Prostate gland (tissue), 2 donors: ENCODE data around the gene TBC1D22A. TPM values are rescaled to one million over a fixed set of nuclear protein-coding genes. Genes with fewer than 3 reads are reported as not detected.

ENCODE experiments used
- DNase-seq: peaks from one replicate; pipeline ENCODE4 v3.0.0-alpha.2; 2019; ENCODE audit warnings: low spot score
- H3K27ac ChIP-seq, 2 donors: fragments of 200-600 bp; sonication (generic); 2 replicates each; pipeline ENCODE4 v1.5.1; 2017 to 2019
- H3K27me3 ChIP-seq: fragments of 200-600 bp; sonication (generic); replicated peaks from 2 replicates; pipeline ENCODE4 v1.5.1; 2019; ENCODE audit not compliant: insufficient read depth
- H3K36me3 ChIP-seq, 2 donors: fragments of 200-600 bp; sonication (generic); 1 replicate in 1 of 2; 2 replicates in 1 of 2; pipeline versions ENCODE4 v1.5.1 to v1.8.1; 2017 to 2019
- H3K4me1 ChIP-seq: fragments of 200-600 bp; sonication (generic); replicated peaks from 2 replicates; pipeline ENCODE4 v1.5.1; 2019
- H3K4me3 ChIP-seq, 2 donors: fragments of 200-600 bp; sonication (generic); 2 replicates each; pipeline ENCODE4 v1.5.1; 2017 to 2019
- H3K9me3 ChIP-seq: fragments of 200-600 bp; sonication (generic); 2 replicates; pipeline ENCODE4 v1.5.1; 2017
- POLR2A ChIP-seq: fragments of 450-650 bp; IDR thresholded peaks from one replicate; pipeline ENCODE4 v1.6.1; 2016; ENCODE audit warnings: antibody characterized with exemption, mild to moderate bottlenecking
- POLR2AphosphoS5 ChIP-seq: sonication (generic); formaldehyde crosslinking; IDR thresholded peaks from one replicate; pipeline ENCODE4 v1.6.1; 2017; ENCODE audit warnings: antibody characterized with exemption
- WGBS: methylation state at CpG from one replicate; pipeline ENCODE4 v1.1.5; 2018; 5-methylcytosine and 5-hydroxymethylcytosine counted together
- intact Hi-C: fragments of 100-400 bp; cut with DNase I; formaldehyde crosslinking; loops from one replicate; pipeline ENCODE4 v1.14.2; 2022
- total RNA-seq, 2 donors: library from RNA; depleted of rRNA; stranded (reverse); fragments of >200 nt; gene quantifications; one replicate each; pipeline ENCODE4 v1.1.0, GENCODE V29; 2016
- TF ChIP-seq, protein P1 (sequence below), 4 experiments: fragments of 200-600 bp in 2 of 4; fragments of 450-650 bp in 2 of 4; sonication (generic) in 2 of 4; IDR thresholded peaks; 1 replicate in 3 of 4; 2 replicates in 1 of 4; pipeline ENCODE4 v1.5.1; 2016 to 2019; ENCODE audit warnings: antibody characterized with exemption in 4 of 4, mild to moderate bottlenecking in 2 of 4, moderate library complexity in 2 of 4

TBC1D22A gene
- total RNA-seq, 2 donors from 2014 or later, result 16.0 to 30.7 TPM

DNA sequence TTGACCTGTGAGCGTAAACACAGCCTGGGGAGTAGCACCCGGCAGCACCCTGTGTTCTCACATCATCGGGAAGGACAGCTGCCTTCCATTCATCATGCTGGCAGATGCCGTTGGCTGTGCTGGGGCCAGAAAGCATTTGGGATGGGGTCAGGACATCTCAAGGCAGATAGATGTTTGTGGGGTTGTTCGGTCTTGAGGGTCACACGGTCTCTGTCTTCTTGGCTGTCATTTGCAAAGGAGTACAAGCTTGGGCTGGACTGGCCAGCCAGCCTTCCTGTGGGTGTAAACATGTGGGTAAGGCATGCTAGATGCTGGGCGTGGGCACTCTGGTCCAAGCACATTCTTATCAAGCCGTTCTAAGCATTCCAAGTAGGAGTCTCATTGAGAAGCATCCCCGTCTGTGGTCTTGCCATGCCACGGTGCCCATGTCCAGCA is 81.4 kb downstream of the TBC1D22A start:
- TF ChIP-seq POLR2A, result no peak
- no peak for TF ChIP-seq POLR2AphosphoS5
- TF ChIP-seq, protein P1, sequence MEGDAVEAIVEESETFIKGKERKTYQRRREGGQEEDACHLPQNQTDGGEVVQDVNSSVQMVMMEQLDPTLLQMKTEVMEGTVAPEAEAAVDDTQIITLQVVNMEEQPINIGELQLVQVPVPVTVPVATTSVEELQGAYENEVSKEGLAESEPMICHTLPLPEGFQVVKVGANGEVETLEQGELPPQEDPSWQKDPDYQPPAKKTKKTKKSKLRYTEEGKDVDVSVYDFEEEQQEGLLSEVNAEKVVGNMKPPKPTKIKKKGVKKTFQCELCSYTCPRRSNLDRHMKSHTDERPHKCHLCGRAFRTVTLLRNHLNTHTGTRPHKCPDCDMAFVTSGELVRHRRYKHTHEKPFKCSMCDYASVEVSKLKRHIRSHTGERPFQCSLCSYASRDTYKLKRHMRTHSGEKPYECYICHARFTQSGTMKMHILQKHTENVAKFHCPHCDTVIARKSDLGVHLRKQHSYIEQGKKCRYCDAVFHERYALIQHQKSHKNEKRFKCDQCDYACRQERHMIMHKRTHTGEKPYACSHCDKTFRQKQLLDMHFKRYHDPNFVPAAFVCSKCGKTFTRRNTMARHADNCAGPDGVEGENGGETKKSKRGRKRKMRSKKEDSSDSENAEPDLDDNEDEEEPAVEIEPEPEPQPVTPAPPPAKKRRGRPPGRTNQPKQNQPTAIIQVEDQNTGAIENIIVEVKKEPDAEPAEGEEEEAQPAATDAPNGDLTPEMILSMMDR (IDR thresholded peaks at IDR 0.05), result no peak
- Histone ChIP-seq H3K9me3 (no peaks in the 10 kb centered on the region), H3K4me1 (no peaks in the 10 kb centered on the region), H3K36me3 (no peaks in the 10 kb centered on the region), H3K27me3 (no peaks in the 10 kb centered on the region), H3K27ac (no peak overlapping the region), H3K4me3 (no peak overlapping the region)
- intact Hi-C loops, result loop anchor here (10.0 kb wide), 1 partner anchor 731 kb away; no protein-coding TSS in a partner anchor
- no peak for DNase-seq
- WGBS, result 86% methylated on average over 10 of the region's 10 CpGs

DNA sequence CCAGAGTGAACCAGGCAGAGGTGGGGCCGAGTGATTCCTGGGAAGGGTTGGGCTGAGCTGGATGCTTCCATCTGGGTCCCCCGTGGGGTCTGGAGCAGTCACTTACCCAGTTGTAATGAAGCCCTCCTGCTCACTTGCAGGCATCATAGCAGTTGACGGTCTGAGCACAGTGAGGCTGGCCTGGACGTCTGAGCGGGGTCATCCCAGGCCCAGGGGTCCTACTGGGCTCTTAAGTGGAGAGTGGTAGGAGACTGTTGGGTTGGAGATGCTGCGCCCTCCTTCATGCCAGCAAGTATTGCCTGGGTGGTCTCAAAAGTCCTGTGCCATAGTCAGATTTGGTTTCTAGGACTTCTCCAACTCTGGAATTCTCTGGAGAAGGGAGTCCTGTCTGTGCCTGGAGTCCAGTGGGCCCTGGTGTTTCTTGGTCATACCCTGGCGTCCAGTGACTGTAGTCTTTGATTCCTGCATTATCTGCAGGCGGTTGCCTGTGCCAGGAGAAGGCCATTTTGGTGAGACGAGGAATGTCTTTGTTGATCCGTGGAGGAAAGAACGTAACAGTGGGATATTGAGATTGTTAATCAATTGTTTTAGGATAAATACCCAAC is 82.3 kb downstream of the TBC1D22A start:
- intact Hi-C loops, result loop anchor here (10.0 kb wide), 1 partner anchor 730 kb away; no protein-coding TSS in a partner anchor
- no peaks in the 10 kb centered on the region for H3K27me3 ChIP-seq
- no peaks in the 10 kb centered on the region for H3K4me1 ChIP-seq
- no peaks in the 10 kb centered on the region for H3K9me3 ChIP-seq
- H3K27ac ChIP-seq, result no peak overlapping the region
- 91% methylated on average over 11 of the region's 11 CpGs for WGBS
- no peak overlapping the region for H3K4me3 ChIP-seq
- no peaks in the 10 kb centered on the region for H3K36me3 ChIP-seq
- no peak for DNase-seq
- TF ChIP-seq, protein P1 (IDR thresholded peaks at IDR 0.05), result no peak
- no peak for TF ChIP-seq POLR2AphosphoS5
- no peak for TF ChIP-seq POLR2A

DNA sequence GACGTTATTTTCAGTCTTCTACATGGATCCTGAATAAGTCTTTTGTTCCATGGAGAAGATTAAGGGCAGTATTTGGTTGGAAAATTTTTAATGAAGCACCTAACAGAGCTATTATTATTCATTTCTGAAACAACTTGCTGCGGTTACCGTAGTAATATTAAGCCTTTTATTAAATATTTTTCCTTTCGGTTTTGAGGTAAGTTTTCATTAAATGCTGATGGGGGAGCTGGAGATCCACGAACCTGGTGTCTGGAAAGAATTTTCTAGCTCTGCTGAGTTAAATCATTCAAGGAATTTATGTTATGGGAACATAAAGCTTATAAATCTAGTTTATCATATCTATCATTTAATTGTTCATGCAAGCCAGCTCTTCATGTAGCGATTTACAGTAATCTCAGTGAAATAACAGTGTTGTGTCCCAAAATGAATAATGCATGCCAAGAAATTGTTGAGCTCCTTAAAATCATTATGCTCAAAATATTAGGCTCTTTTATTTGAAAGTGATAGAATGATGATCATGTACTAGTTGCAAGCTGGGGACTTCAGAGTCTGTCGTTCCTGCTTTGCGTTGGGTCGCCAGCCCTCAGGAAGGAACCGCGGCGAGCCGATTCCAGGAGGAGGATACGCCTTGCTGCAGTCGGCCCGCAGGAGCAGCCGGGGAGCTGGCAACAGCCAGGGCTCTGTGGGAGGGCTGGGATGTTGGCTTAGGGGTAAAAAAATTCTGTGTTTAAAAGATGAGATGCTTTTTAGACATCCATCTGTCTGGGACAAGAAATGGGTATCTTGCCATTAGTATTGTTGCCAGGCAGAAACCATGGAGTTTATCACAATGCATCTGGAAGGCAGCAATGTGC is 83.1 kb downstream of the TBC1D22A start:
- TF ChIP-seq, protein P1 (IDR thresholded peaks at IDR 0.05), result peak in 3 of 4 experiments; percentile 21 to 56 (median 56)
- TF ChIP-seq POLR2A (no peak), POLR2AphosphoS5 (no peak)
- H3K27ac ChIP-seq, result no peak overlapping the region
- H3K27me3 ChIP-seq, result no peaks in the 10 kb centered on the region
- H3K4me3 ChIP-seq, result no peak overlapping the region
- DNase-seq, result no peak
- 25% methylated on average over 17 of the region's 17 CpGs for WGBS
- H3K4me1 ChIP-seq, result no peaks in the 10 kb centered on the region
- H3K9me3 ChIP-seq, result no peaks in the 10 kb centered on the region
- intact Hi-C loops, result loop anchor here (2.0 to 10.0 kb wide), 2 partner anchors 729 to 1647 kb away; no protein-coding TSS in a partner anchor
- no peaks in the 10 kb centered on the region for H3K36me3 ChIP-seq

DNA sequence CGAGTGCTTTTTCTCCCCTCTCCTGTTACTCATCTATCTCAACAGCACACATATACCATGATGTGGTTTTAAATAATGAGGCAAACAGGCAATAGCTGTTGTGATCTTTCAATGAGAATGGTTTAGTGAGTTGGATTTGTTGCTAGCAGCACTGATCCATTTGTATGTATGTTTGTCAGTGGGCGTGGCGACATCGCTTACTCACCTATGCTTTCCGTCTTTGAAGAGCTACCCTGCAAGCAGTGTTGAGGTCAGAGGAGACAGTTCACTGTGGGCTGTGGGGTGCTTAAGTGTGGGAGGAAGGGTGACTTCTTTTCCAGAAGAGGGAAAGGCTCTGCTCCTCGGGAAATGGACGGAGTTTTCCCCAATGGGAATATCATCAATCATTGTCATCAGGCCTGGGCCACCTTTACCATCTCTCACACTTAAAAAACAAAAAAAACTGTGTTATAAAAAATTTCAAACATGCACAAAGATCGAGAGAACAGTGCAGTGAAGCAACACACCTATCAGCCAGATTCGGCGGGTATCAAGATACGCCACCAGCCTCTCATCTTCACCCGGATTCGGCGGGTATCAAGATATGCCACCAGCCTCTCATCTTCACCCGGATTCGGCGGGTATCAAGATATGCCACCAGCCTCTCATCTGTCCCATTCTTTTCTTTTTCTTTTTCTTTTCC is 83.8 kb downstream of the TBC1D22A start:
- no peaks in the 10 kb centered on the region for H3K36me3 ChIP-seq
- WGBS, result 90% methylated on average over 17 of the region's 17 CpGs
- no peak for DNase-seq
- no peaks in the 10 kb centered on the region for H3K27me3 ChIP-seq
- TF ChIP-seq POLR2AphosphoS5 (no peak), POLR2A (no peak)
- TF ChIP-seq, protein P1 (IDR thresholded peaks at IDR 0.05), result no peak
- no peak overlapping the region for H3K4me3 ChIP-seq
- no peaks in the 10 kb centered on the region for H3K9me3 ChIP-seq
- intact Hi-C loops, result loop anchor here (2.0 to 10.0 kb wide), 2 partner anchors 729 to 1647 kb away; no protein-coding TSS in a partner anchor
- H3K27ac ChIP-seq, result no peak overlapping the region
- no peaks in the 10 kb centered on the region for H3K4me1 ChIP-seq
